Cortex of kidney (tissue), 1 donor: ENCODE data around the gene PTPRN2.
"Not testable (repeated sequence)": the region's sequence is repeated elsewhere in the genome, so short reads cannot be mapped to it uniquely, and the experiment has no call there.

Experiments
- DNase-seq: peaks from one replicate; lab custom pipeline; 2025; lab: John Stamatoyannopoulos, UW

Gene PTPRN2

GRCh38 chr7:157497744-157498651 lies 1089.6 kb downstream of the PTPRN2 start:
- no peak for DNase-seq

GRCh38 chr7:157497367-157497743 lies 1090.3 kb downstream of the PTPRN2 start:
- no peak for DNase-seq

- DNase-seq, result no peak
Observed at GRCh38 chr7:157496416-157497275, 1091.0 kb downstream of the PTPRN2 start.

GRCh38 chr7:157495594-157495993 lies 1092.0 kb downstream of the PTPRN2 start:
- DNase-seq, result no peak

- no peak for DNase-seq
Observed at GRCh38 chr7:157495177-157495553, 1092.5 kb downstream of the PTPRN2 start.

GRCh38 chr7:157494506-157495176 lies 1093.0 kb downstream of the PTPRN2 start:
- no peak for DNase-seq

GRCh38 chr7:157493776-157494175 lies 1093.8 kb downstream of the PTPRN2 start:
- DNase-seq, result no peak

- no peak for DNase-seq
Observed at GRCh38 chr7:157493017-157493416, 1094.6 kb downstream of the PTPRN2 start.

- DNase-seq, result no peak
Observed at GRCh38 chr7:157490465-157490912, 1097.1 kb downstream of the PTPRN2 start.

GRCh38 chr7:157489870-157490269 lies 1097.8 kb downstream of the PTPRN2 start:
- DNase-seq, result not testable (repeated sequence)
